ENCODE measurements around the gene HSH2D.

DNA sequence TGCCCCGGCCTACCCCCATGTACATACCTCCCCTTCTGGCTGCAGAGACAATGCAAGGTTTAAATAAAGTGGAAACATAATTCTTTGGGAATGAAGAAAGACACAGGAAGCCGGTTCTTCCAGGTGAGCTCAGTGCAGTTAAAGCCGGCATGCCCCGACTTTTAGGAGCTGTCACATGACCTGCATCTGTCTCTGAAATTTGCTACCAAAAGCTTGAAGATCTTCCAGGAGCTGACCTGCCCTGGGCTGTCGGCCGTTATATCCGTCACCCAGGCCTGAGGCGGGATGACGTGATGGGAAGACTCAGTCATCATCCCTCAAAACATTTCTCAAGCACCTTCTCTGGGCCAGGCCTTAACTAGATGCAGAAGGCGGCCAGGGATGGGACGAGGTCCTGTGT is 21.5 kb upstream of the HSH2D start:
- no peak for TF ChIP-seq POLR2A (IDR thresholded peaks at IDR 0.05)
- no peak for TF ChIP-seq POLR2AphosphoS5 (IDR thresholded peaks at IDR 0.05)
